ENCODE results near the gene CFAP61. TPM values are rescaled to one million over a fixed set of nuclear protein-coding genes. Genes with fewer than 3 reads are reported as not detected.

Gene CFAP61
- total and polyA plus RNA-seq, 7 donors: 8.3 to 59.4 (median 24.5) TPM

GRCh38 chr20:20143165-20143564 lies 90.8 kb downstream of the CFAP61 start:
- DNase-seq: no peak
- 63 to 70% (median 67%) methylated on average over 2 of the region's 2 CpGs for WGBS, 3 donors
- no peaks in the 10 kb centered on the region for H3K27me3 ChIP-seq (ENCODE audit: insufficient read depth in 3 of 3, low read length in 2 of 3)
- no peak overlapping the region for H3K4me3 ChIP-seq
- H3K36me3 ChIP-seq (ENCODE audit: insufficient read depth in 1 of 2, low read depth in 1 of 2): peaks cover 0 to 7% of the 10 kb centered on the region in 2 donors
- ATAC-seq: no peak
- intact Hi-C loops (cut with DNase I): loop anchor here in 1 of 2 donors (10.0 kb wide), 1 partner anchor 92 kb away; no protein-coding TSS in a partner anchor
- H3K9me3 ChIP-seq: no peaks in the 10 kb centered on the region
- H3K27ac ChIP-seq: no peak overlapping the region
- peaks cover 17% of the 10 kb centered on the region for H3K4me1 ChIP-seq
- TF ChIP-seq, protein P1, sequence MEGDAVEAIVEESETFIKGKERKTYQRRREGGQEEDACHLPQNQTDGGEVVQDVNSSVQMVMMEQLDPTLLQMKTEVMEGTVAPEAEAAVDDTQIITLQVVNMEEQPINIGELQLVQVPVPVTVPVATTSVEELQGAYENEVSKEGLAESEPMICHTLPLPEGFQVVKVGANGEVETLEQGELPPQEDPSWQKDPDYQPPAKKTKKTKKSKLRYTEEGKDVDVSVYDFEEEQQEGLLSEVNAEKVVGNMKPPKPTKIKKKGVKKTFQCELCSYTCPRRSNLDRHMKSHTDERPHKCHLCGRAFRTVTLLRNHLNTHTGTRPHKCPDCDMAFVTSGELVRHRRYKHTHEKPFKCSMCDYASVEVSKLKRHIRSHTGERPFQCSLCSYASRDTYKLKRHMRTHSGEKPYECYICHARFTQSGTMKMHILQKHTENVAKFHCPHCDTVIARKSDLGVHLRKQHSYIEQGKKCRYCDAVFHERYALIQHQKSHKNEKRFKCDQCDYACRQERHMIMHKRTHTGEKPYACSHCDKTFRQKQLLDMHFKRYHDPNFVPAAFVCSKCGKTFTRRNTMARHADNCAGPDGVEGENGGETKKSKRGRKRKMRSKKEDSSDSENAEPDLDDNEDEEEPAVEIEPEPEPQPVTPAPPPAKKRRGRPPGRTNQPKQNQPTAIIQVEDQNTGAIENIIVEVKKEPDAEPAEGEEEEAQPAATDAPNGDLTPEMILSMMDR (IDR thresholded peaks at IDR 0.05): no peak

DNA sequence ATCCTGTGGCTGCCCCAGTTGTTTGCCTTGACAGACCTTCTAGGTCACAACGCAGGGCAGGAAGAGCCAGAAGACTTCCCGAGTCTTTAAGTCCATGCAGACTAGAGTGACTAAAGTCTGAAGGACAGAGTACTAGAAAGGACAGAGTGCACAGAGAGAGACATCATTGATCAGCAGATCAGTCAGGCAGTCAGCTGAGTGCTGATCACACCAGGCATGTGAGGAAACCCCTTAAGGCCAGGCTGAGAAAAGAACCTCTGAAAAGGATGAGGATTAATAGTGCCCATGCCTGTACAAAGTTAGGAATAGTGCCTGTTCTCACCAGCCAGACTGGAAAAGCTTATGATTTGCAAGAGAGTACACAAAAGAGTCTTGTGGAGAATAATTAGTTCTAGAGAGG lies 91.3 kb downstream of the CFAP61 start:
- no peaks in the 10 kb centered on the region for H3K9me3 ChIP-seq
- peaks cover 0 to 7% of the 10 kb centered on the region in 2 donors for H3K36me3 ChIP-seq (ENCODE audit: insufficient read depth in 1 of 2, low read depth in 1 of 2)
- no peak for DNase-seq
- no peak for ATAC-seq
- H3K27ac ChIP-seq: no peak overlapping the region
- H3K27me3 ChIP-seq (ENCODE audit: insufficient read depth in 3 of 3, low read length in 2 of 3): no peaks in the 10 kb centered on the region
- TF ChIP-seq, protein P1 (IDR thresholded peaks at IDR 0.05): no peak
- WGBS, 3 donors: 59 to 63% (median 63%) methylated on average over 2 of the region's 2 CpGs
- H3K4me1 ChIP-seq: peaks cover 16% of the 10 kb centered on the region
- no peak overlapping the region for H3K4me3 ChIP-seq
- intact Hi-C loops (cut with DNase I): loop anchor here in 1 of 2 donors (10.0 kb wide), 1 partner anchor 91 kb away; no protein-coding TSS in a partner anchor

GRCh38 chr20:20148779-20149178 lies 96.4 kb downstream of the CFAP61 start:
- peak in 3 of 4 donors; percentile 40 to 79 (median 53) for ATAC-seq

GRCh38 chr20:20150241-20150640 lies 97.9 kb downstream of the CFAP61 start:
- H3K9me3 ChIP-seq: no peaks in the 10 kb centered on the region
- TF ChIP-seq, protein P1 (IDR thresholded peaks at IDR 0.05): no peak
- no peak overlapping the region for H3K27ac ChIP-seq
- peaks cover 19% of the 10 kb centered on the region for H3K4me1 ChIP-seq
- H3K4me3 ChIP-seq: no peak overlapping the region
- H3K27me3 ChIP-seq (ENCODE audit: insufficient read depth in 3 of 3, low read length in 2 of 3): no peaks in the 10 kb centered on the region
- peak in 1 of 4 donors; percentile 67 for ATAC-seq
- DNase-seq: peak in 1 of 2 donors; percentile 63
- intact Hi-C loops (cut with DNase I): no loop called here
- no peaks in the 10 kb centered on the region for H3K36me3 ChIP-seq (ENCODE audit: insufficient read depth in 1 of 2, low read depth in 1 of 2)
- 55 to 67% (median 64%) methylated on average over 2 of the region's 2 CpGs for WGBS, 3 donors

More at GRCh38 chr20:20148779-20149178, 96.4 kb downstream of the CFAP61 start:
- Histone ChIP-seq H3K27me3 (ENCODE audit: insufficient read depth in 3 of 3, low read length in 2 of 3) (no peaks in the 10 kb centered on the region), H3K27ac (peak overlapping the region; percentile 5), H3K36me3 (ENCODE audit: insufficient read depth in 1 of 2, low read depth in 1 of 2) (no peaks in the 10 kb centered on the region), H3K9me3 (no peaks in the 10 kb centered on the region), H3K4me1 (peaks cover 19% of the 10 kb centered on the region), H3K4me3 (no peak overlapping the region)
- intact Hi-C loops (cut with DNase I): loop anchor here in 1 of 2 donors (5.0 to 10.0 kb wide), 2 partner anchors 54 to 86 kb away; no protein-coding TSS in a partner anchor
- TF ChIP-seq, protein P1 (IDR thresholded peaks at IDR 0.05): no peak
- no peak for DNase-seq
- 79 to 85% (median 80%) methylated on average over 2 of the region's 2 CpGs for WGBS, 3 donors

DNA sequence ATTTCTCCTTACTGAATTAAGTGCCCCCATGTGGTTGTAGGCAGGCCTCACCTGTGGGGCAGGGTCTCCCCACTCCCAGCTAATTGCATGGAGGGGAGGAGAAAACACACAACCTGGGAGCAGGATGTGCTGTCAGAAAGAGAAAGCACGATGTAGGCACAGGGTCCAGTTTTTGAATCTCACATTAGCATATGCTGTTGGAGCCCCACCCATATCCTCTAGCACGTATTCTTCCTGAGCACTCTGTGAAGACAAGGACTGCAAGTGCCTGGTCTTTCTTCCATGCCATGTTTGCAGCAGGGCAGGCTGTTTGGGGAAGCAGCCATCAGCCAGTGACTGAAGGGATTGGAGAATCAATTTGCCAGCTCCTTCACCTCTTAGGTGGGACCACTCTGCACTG lies 108.2 kb downstream of the CFAP61 start:
- Histone ChIP-seq H3K4me3 (no peak overlapping the region), H3K4me1 (no peaks in the 10 kb centered on the region), H3K27ac (no peak overlapping the region), H3K27me3 (ENCODE audit: insufficient read depth in 3 of 3, low read length in 2 of 3) (no peaks in the 10 kb centered on the region), H3K9me3 (no peaks in the 10 kb centered on the region), H3K36me3 (ENCODE audit: insufficient read depth in 1 of 2, low read depth in 1 of 2) (peaks cover 0 to 2% of the 10 kb centered on the region in 2 donors)
- ATAC-seq (no peak), DNase-seq (no peak)
- intact Hi-C loops (cut with DNase I): no loop called here
- WGBS, 3 donors: 32 to 43% (median 39%) methylated on average over 2 of the region's 2 CpGs
- TF ChIP-seq, protein P1 (IDR thresholded peaks at IDR 0.05): no peak

Measured in psoas muscle (tissue), 8 donors.